K562 (cell line): ENCODE data around the gene ZNF626. TPM values are rescaled to one million over a fixed set of nuclear protein-coding genes. Genes with fewer than 3 reads are reported as not detected.

Experiments
- ATF7 ChIP-seq: fragments of 450-650 bp; IDR thresholded peaks from 2 replicates; pipeline ENCODE4 v1.7.1; 2014; ENCODE audit warnings: mild to moderate bottlenecking, moderate library complexity
- BCL6 ChIP-seq: fragments of 250-450 bp; sonication (Bioruptor Pico); IDR thresholded peaks from 2 replicates; pipeline ENCODE4 v1.4.0; 2020
- LARP7 ChIP-seq: fragments of 450-650 bp; IDR thresholded peaks from 2 replicates; pipeline ENCODE4 v1.6.1; 2016
- NFXL1 ChIP-seq: fragments of 450-650 bp; formaldehyde crosslinking; IDR thresholded peaks from 2 replicates; pipeline ENCODE4 v1.4.0; 2021; ENCODE audit warnings: mild to moderate bottlenecking
- TAF1 ChIP-seq: IDR thresholded peaks from 2 replicates; pipeline ENCODE4 v1.6.1; 2011; ENCODE audit warnings: mild to moderate bottlenecking, low read length, moderate library complexity; ENCODE audit not compliant: insufficient read depth, control insufficient read depth, severe bottlenecking; ENCODE audit errors: extremely low read depth
- ZNF133 ChIP-seq: fragments of 250-450 bp; sonication (Bioruptor Pico); IDR thresholded peaks from 2 replicates; pipeline ENCODE4 v1.4.0; 2020; ENCODE audit warnings: mild to moderate bottlenecking
- ZNF609 ChIP-seq: sonication (generic); formaldehyde crosslinking; IDR thresholded peaks from 2 replicates; pipeline ENCODE4 v1.8.1; 2023; ENCODE audit warnings: missing genetic modification reagents, mild to moderate bottlenecking, borderline replicate concordance
- polyA plus RNA-seq, 8 experiments: library from polyadenylated mRNA; depleted of rRNA in 4 of 8; stranded (reverse) in 5 of 8; unstranded in 3 of 8; fragments of >200 nt; fragmentation: Nextera tagmentation in 2 of 8; fragmentation: Illumina TruSeq in 1 of 8; extraction: Ambion mirVana in 2 of 8; extraction: Trizol in 1 of 8; gene quantifications; 2 replicates each; pipeline versions ENCODE4 v1.2.1 to v1.2.3, GENCODE V29; 2011 to 2014; ENCODE audit warnings: inconsistent platforms in 1 of 8, missing spikeins in 1 of 8
- total RNA-seq, 7 experiments: library from RNA; depleted of rRNA in 6 of 7; stranded (reverse); fragments of >200 nt in 6 of 7; fragmentation: Illumina TruSeq in 2 of 7; extraction: Trizol in 2 of 7; gene quantifications; 2 replicates each; pipeline versions ENCODE4 v1.2.1 to v1.2.3, GENCODE V29; 2011 to 2021; ENCODE audit warnings: low replicate concordance in 1 of 7
- TF ChIP-seq, protein P1 (sequence below), 2 experiments: fragments of 450-650 bp in 1 of 2; sonication (generic) in 1 of 2; formaldehyde crosslinking in 1 of 2; IDR thresholded peaks; 2 replicates each; pipeline versions ENCODE4 v1.7.1 to v1.9.0; 2016 to 2022; ENCODE audit warnings: inconsistent platforms in 1 of 2, mild to moderate bottlenecking in 1 of 2, missing genetic modification reagents in 1 of 2
- TF ChIP-seq, protein P2 (sequence below): fragments of 450-650 bp; IDR thresholded peaks from 2 replicates; pipeline ENCODE4 v1.6.1; 2016
- TF ChIP-seq, protein P3 (sequence below): fragments of 450-650 bp; formaldehyde crosslinking; IDR thresholded peaks from 2 replicates; pipeline ENCODE4 v1.4.0; 2020; ENCODE audit warnings: mild to moderate bottlenecking, moderate library complexity

ZNF626 gene
- total and polyA plus RNA-seq, 9 of the 15 experiments (the other 6 are each of a cell fraction or from before 2014, with no cell fraction given) = 1.6 to 7.7 (median 4.1) TPM

DNA sequence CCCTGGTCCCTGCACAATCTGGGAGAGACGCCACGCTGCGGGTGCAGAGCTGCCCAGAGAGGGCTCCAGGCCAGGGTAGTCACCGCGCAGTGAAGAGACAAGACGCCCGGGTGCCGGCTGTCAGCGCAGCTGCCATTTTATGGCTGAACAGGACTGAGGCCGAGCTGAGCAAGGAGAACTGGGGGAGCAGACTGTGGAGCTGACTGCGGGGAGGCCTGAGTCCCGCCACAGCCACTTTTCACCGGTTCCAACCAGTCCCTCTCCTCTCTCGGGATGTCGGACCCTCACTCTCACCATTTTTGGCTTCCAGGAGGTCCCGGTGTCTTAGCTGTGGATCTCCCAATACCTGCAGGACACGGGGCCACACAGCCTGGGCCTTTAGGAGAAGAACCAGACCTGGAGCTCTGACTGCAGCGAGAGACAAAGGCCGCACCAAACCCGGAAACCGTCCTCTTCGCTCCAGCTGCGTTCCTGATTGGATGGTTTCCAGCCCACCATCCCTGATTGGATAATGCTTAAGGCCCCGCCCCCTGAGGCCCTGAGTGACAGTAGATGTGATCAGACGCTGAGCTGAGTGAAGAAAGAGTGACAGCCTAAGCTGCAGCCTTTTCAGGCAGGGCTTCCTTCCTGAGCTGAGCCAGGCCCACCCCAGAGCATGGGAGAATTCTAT is at the start of gene ZNF626 (continued):
- TF ChIP-seq, protein P1, sequence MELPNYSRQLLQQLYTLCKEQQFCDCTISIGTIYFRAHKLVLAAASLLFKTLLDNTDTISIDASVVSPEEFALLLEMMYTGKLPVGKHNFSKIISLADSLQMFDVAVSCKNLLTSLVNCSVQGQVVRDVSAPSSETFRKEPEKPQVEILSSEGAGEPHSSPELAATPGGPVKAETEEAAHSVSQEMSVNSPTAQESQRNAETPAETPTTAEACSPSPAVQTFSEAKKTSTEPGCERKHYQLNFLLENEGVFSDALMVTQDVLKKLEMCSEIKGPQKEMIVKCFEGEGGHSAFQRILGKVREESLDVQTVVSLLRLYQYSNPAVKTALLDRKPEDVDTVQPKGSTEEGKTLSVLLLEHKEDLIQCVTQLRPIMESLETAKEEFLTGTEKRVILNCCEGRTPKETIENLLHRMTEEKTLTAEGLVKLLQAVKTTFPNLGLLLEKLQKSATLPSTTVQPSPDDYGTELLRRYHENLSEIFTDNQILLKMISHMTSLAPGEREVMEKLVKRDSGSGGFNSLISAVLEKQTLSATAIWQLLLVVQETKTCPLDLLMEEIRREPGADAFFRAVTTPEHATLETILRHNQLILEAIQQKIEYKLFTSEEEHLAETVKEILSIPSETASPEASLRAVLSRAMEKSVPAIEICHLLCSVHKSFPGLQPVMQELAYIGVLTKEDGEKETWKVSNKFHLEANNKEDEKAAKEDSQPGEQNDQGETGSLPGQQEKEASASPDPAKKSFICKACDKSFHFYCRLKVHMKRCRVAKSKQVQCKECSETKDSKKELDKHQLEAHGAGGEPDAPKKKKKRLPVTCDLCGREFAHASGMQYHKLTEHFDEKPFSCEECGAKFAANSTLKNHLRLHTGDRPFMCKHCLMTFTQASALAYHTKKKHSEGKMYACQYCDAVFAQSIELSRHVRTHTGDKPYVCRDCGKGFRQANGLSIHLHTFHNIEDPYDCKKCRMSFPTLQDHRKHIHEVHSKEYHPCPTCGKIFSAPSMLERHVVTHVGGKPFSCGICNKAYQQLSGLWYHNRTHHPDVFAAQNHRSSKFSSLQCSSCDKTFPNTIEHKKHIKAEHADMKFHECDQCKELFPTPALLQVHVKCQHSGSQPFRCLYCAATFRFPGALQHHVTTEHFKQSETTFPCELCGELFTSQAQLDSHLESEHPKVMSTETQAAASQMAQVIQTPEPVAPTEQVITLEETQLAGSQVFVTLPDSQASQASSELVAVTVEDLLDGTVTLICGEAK (IDR thresholded peaks at IDR 0.05) = peak; percentile 58
- TF ChIP-seq, protein P1 (CRISPR knock-in tag; IDR thresholded peaks at IDR 0.05) = no peak
- TF ChIP-seq ATF7 (0 out of 2 replicates have a peak, but pooled peaks have one; percentile 28), ZNF609 (CRISPR knock-in tag) (no peak), NFXL1 (no peak), ZNF133 (CRISPR knock-in tag) (no peak), TAF1 (peak; percentile 69), BCL6 (CRISPR knock-in tag) (no peak), LARP7 (no peak)
- TF ChIP-seq, protein P2, sequence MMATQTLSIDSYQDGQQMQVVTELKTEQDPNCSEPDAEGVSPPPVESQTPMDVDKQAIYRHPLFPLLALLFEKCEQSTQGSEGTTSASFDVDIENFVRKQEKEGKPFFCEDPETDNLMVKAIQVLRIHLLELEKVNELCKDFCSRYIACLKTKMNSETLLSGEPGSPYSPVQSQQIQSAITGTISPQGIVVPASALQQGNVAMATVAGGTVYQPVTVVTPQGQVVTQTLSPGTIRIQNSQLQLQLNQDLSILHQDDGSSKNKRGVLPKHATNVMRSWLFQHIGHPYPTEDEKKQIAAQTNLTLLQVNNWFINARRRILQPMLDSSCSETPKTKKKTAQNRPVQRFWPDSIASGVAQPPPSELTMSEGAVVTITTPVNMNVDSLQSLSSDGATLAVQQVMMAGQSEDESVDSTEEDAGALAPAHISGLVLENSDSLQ = peak; percentile 99
- TF ChIP-seq, protein P3, sequence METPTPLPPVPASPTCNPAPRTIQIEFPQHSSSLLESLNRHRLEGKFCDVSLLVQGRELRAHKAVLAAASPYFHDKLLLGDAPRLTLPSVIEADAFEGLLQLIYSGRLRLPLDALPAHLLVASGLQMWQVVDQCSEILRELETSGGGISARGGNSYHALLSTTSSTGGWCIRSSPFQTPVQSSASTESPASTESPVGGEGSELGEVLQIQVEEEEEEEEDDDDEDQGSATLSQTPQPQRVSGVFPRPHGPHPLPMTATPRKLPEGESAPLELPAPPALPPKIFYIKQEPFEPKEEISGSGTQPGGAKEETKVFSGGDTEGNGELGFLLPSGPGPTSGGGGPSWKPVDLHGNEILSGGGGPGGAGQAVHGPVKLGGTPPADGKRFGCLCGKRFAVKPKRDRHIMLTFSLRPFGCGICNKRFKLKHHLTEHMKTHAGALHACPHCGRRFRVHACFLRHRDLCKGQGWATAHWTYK (CRISPR knock-in tag) = no peak
